H9 (cell line): ENCODE results near the gene TM9SF3. TPM values are rescaled to one million over a fixed set of nuclear protein-coding genes. Genes with fewer than 3 reads are reported as not detected.

Experiments
- DNase-seq: peaks from one replicate; pipeline ENCODE4 v3.0.0-alpha.2; 2017
- H2AFZ ChIP-seq: one replicate; pipeline ENCODE4 v1.6.1; 2013; ENCODE audit warnings: mild to moderate bottlenecking, low read length, control low read depth, moderate library complexity
- H2AK5ac ChIP-seq: 2 replicates; pipeline ENCODE4 v1.6.1; 2013; ENCODE audit warnings: low read length, control low read depth, mixed read lengths; ENCODE audit not compliant: insufficient read length
- H2BK120ac ChIP-seq: one replicate; pipeline ENCODE4 v1.6.1; 2013; ENCODE audit warnings: low read depth, mild to moderate bottlenecking, low read length, control low read depth, inconsistent platforms; ENCODE audit not compliant: poor library complexity, severe bottlenecking
- H2BK12ac ChIP-seq: 2 replicates; pipeline ENCODE4 v1.6.1; 2013; ENCODE audit warnings: low read length, control low read depth, mixed read lengths, low read depth; ENCODE audit not compliant: insufficient read length
- H2BK15ac ChIP-seq: 2 replicates; pipeline ENCODE4 v1.6.1; 2013; ENCODE audit warnings: low read depth, low read length, control low read depth
- H2BK20ac ChIP-seq: one replicate; pipeline ENCODE4 v1.6.1; 2013; ENCODE audit warnings: low read depth, mild to moderate bottlenecking, low read length, control low read depth, inconsistent platforms; ENCODE audit not compliant: poor library complexity, severe bottlenecking
- H2BK5ac ChIP-seq: 2 replicates; pipeline ENCODE4 v1.6.1; 2013; ENCODE audit warnings: low read length, control low read depth, mixed read lengths; ENCODE audit not compliant: insufficient read length
- H3K14ac ChIP-seq: 2 replicates; pipeline ENCODE4 v1.6.1; 2013; ENCODE audit warnings: low read length, control low read depth; ENCODE audit not compliant: insufficient read depth
- H3K18ac ChIP-seq: 2 replicates; pipeline ENCODE4 v1.6.1; 2013; ENCODE audit warnings: low read depth, mild to moderate bottlenecking, mixed read lengths, low read length, control low read depth; ENCODE audit not compliant: insufficient read length
- H3K23ac ChIP-seq: 2 replicates; pipeline ENCODE4 v1.6.1; 2013; ENCODE audit warnings: low read length, control low read depth, mixed read lengths, low read depth; ENCODE audit not compliant: insufficient read length
- H3K23me2 ChIP-seq: 2 replicates; pipeline ENCODE4 v1.6.1; 2013; ENCODE audit warnings: low read depth, mild to moderate bottlenecking, mixed read lengths, low read length, control low read depth; ENCODE audit not compliant: insufficient read length, poor library complexity, severe bottlenecking
- H3K27ac ChIP-seq: 2 replicates; pipeline ENCODE4 v1.5.1; 2013; ENCODE audit warnings: low read length, control low read depth, mixed read lengths, low read depth; ENCODE audit not compliant: insufficient read length
- H3K27me3 ChIP-seq: 2 replicates; pipeline ENCODE4 v1.6.1; 2013; ENCODE audit warnings: low read length, control low read depth, inconsistent platforms; ENCODE audit not compliant: insufficient read depth
- H3K4ac ChIP-seq: 2 replicates; pipeline ENCODE4 v1.6.1; 2013; ENCODE audit warnings: low read depth, mild to moderate bottlenecking, control low read depth, inconsistent platforms, low read length, moderate library complexity
- H3K4me1 ChIP-seq: 2 replicates; pipeline ENCODE4 v1.6.1; 2013; ENCODE audit warnings: low read length, control low read depth, inconsistent platforms; ENCODE audit not compliant: insufficient read depth
- H3K4me2 ChIP-seq: 2 replicates; pipeline ENCODE4 v1.6.1; 2013; ENCODE audit warnings: low read length, control low read depth, mixed read lengths; ENCODE audit not compliant: insufficient read length, insufficient read depth
- H3K56ac ChIP-seq: 2 replicates; pipeline ENCODE4 v1.6.1; 2013; ENCODE audit warnings: low read depth, mild to moderate bottlenecking, mixed read lengths, low read length, control low read depth; ENCODE audit not compliant: insufficient read length
- H3K79me1 ChIP-seq: 2 replicates; pipeline ENCODE4 v1.6.1; 2013; ENCODE audit warnings: low read depth, mild to moderate bottlenecking, moderate library complexity, low read length, control low read depth, inconsistent platforms; ENCODE audit not compliant: insufficient read depth, poor library complexity, severe bottlenecking
- H3K79me2 ChIP-seq: 2 replicates; pipeline ENCODE4 v1.6.1; 2013; ENCODE audit warnings: low read length, control low read depth, inconsistent platforms; ENCODE audit not compliant: insufficient read depth
- H3K9ac ChIP-seq: 2 replicates; pipeline ENCODE4 v1.6.1; 2013; ENCODE audit warnings: low read length, control low read depth, mixed read lengths; ENCODE audit not compliant: insufficient read length; ENCODE audit errors: extremely low read depth
- H3K9me3 ChIP-seq: one replicate; pipeline ENCODE4 v1.6.1; 2013; ENCODE audit warnings: low read depth, low read length, inconsistent platforms; ENCODE audit not compliant: control insufficient read depth
- H3T11ph ChIP-seq: one replicate; pipeline ENCODE4 v1.6.1; 2013; ENCODE audit warnings: mild to moderate bottlenecking, low read length, control low read depth, inconsistent platforms
- H4K20me1 ChIP-seq: one replicate; pipeline ENCODE4 v1.6.1; 2013; ENCODE audit not compliant: control insufficient read depth, insufficient read length, insufficient read depth
- H4K5ac ChIP-seq: 2 replicates; pipeline ENCODE4 v1.6.1; 2013; ENCODE audit warnings: low read depth, mild to moderate bottlenecking, mixed read lengths, low read length, control low read depth; ENCODE audit not compliant: insufficient read length
- H4K8ac ChIP-seq: replicated peaks from 2 replicates; pipeline ENCODE4 v1.6.1; 2013; ENCODE audit warnings: low read length, control low read depth, mixed read lengths, low read depth; ENCODE audit not compliant: insufficient read length
- H4K91ac ChIP-seq: 2 replicates; pipeline ENCODE4 v1.6.1; 2013; ENCODE audit warnings: low read depth, mild to moderate bottlenecking, moderate library complexity, mixed read lengths, low read length, control low read depth; ENCODE audit not compliant: insufficient read length
- H3K27ac Mint-ChIP-seq, 3 experiments: 2 replicates in 2 of 3; 3 replicates in 1 of 3; pipeline ENCODE4 v1.8.0; 2020 to 2021; ENCODE audit warnings: mixed read lengths in 3 of 3, mild to moderate bottlenecking in 1 of 3, moderate library complexity in 1 of 3
- H3K27me3 Mint-ChIP-seq: 2 replicates; pipeline ENCODE4 v1.8.0; 2021; ENCODE audit warnings: low read depth, mild to moderate bottlenecking, moderate library complexity, mixed read lengths
- H3K36me3 Mint-ChIP-seq, 3 experiments: 2 replicates in 2 of 3; 3 replicates in 1 of 3; pipeline ENCODE4 v1.8.0; 2020 to 2021; ENCODE audit warnings: low read depth in 3 of 3, mixed read lengths in 3 of 3; ENCODE audit not compliant: insufficient read depth in 1 of 3
- H3K4me1 Mint-ChIP-seq, 2 experiments: 2 replicates each; pipeline ENCODE4 v1.8.0; 2020; ENCODE audit warnings: mixed read lengths in 2 of 2
- H3K4me3 Mint-ChIP-seq, 2 experiments: 2 replicates in 1 of 2; 3 replicates in 1 of 2; pipeline ENCODE4 v1.8.0; 2020 to 2021; ENCODE audit warnings: mild to moderate bottlenecking in 2 of 2, mixed read lengths in 2 of 2, moderate library complexity in 1 of 2
- H3K9me3 Mint-ChIP-seq, 2 experiments: 2 replicates in 1 of 2; 3 replicates in 1 of 2; pipeline ENCODE4 v1.8.0; 2020; ENCODE audit warnings: mild to moderate bottlenecking in 2 of 2, mixed read lengths in 2 of 2, moderate library complexity in 1 of 2
- WGBS: extraction: QIAGEN DNeasy Blood & Tissue Kit; methylation state at CpG from one replicate; pipeline ENCODE4 v1.1.7; 2013; ENCODE audit warnings: missing lambda C conversion rate, low lambda C conversion rate, mixed read lengths; ENCODE audit not compliant: insufficient read length; ENCODE audit errors: extremely low coverage; 5-methylcytosine and 5-hydroxymethylcytosine counted together
- total RNA-seq: library from RNA; stranded (reverse); gene quantifications from 2 replicates; pipeline ENCODE4 v1.2.1, GENCODE V29; 2021
- TF ChIP-seq, protein P1 (sequence below): fragments of 200-600 bp; sonication (generic); conservative IDR thresholded peaks from 3 replicates; pipeline ENCODE4 v1.8.0; 2021; ENCODE audit warnings: antibody characterized with exemption, mild to moderate bottlenecking

TM9SF3 gene
- total RNA-seq, 1 experiment from 2014 or later, result 120 TPM

DNA sequence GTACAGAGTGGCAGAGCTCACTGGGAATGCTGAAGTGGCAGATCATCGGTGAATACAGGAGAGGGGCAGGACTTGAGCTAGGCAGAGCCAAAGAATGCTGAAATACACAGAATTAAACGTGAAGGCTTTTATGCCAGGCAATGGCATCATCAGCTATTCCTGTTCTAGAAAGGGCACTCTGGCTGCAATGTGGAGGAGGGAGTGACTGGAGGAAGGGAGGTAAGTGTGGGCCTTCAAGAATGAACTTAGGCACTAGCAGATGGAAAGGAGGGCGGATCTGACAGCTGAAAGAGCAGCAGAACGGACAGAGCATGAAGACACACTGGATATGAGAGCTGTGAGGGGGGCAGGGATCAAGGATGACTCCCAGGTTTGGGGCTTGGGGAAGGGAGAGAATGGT lies 12.0 kb upstream of the TM9SF3 start:
- no peaks in the 10 kb centered on the region for H3K79me1 ChIP-seq
- H2BK120ac ChIP-seq, result no peak overlapping the region
- no peak overlapping the region for H2AFZ ChIP-seq
- Mint-ChIP-seq H3K4me1 (peaks cover 4 to 5% of the 10 kb centered on the region in 2 experiments; a peak in 3 of 4 replicates), H3K36me3 (no peaks in the 10 kb centered on the region), H3K27ac (no peak overlapping the region), H3K4me3 (no peak overlapping the region), H3K27me3 (no peaks in the 10 kb centered on the region), H3K9me3 (no peaks in the 10 kb centered on the region)
- no peaks in the 10 kb centered on the region for H4K20me1 ChIP-seq
- no peak overlapping the region for H3K18ac ChIP-seq
- no peak overlapping the region for H3K4ac ChIP-seq
- no peak overlapping the region for H2AK5ac ChIP-seq
- H2BK20ac ChIP-seq, result no peak overlapping the region
- no peak overlapping the region for H3K27ac ChIP-seq
- no peak overlapping the region for H4K91ac ChIP-seq
- no peaks in the 10 kb centered on the region for H3K9me3 ChIP-seq
- no peak overlapping the region for H3K9ac ChIP-seq
- DNase-seq, result no peak
- H3K23ac ChIP-seq, result no peak overlapping the region
- H3K14ac ChIP-seq, result no peak overlapping the region
- no peak overlapping the region for H3K56ac ChIP-seq
- H3K79me2 ChIP-seq, result no peaks in the 10 kb centered on the region
- H4K5ac ChIP-seq, result no peak overlapping the region
- no peak overlapping the region for H2BK5ac ChIP-seq
- no peak overlapping the region for H4K8ac ChIP-seq
- H2BK12ac ChIP-seq, result no peak overlapping the region
- H3K4me2 ChIP-seq, result no peak overlapping the region
- no peaks in the 10 kb centered on the region for H3K23me2 ChIP-seq
- no CpG with 5 or more reads among the region's 4 CpGs for WGBS
- H3T11ph ChIP-seq, result no peak overlapping the region
- TF ChIP-seq, protein P1, sequence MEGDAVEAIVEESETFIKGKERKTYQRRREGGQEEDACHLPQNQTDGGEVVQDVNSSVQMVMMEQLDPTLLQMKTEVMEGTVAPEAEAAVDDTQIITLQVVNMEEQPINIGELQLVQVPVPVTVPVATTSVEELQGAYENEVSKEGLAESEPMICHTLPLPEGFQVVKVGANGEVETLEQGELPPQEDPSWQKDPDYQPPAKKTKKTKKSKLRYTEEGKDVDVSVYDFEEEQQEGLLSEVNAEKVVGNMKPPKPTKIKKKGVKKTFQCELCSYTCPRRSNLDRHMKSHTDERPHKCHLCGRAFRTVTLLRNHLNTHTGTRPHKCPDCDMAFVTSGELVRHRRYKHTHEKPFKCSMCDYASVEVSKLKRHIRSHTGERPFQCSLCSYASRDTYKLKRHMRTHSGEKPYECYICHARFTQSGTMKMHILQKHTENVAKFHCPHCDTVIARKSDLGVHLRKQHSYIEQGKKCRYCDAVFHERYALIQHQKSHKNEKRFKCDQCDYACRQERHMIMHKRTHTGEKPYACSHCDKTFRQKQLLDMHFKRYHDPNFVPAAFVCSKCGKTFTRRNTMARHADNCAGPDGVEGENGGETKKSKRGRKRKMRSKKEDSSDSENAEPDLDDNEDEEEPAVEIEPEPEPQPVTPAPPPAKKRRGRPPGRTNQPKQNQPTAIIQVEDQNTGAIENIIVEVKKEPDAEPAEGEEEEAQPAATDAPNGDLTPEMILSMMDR, result no peak
- H3K27me3 ChIP-seq, result no peaks in the 10 kb centered on the region
- H2BK15ac ChIP-seq, result no peak overlapping the region
- no peaks in the 10 kb centered on the region for H3K4me1 ChIP-seq
